ENCODE data around the gene RAB5IF. TPM values are rescaled to one million over a fixed set of nuclear protein-coding genes. Genes with fewer than 3 reads are reported as not detected.
"Not testable (repeated sequence)": the region's sequence is repeated elsewhere in the genome, so short reads cannot be mapped to it uniquely, and the experiment has no call there.

RAB5IF gene
- total RNA-seq, 2 experiments from 2014 or later = 92.8 to 94.1 TPM

DNA sequence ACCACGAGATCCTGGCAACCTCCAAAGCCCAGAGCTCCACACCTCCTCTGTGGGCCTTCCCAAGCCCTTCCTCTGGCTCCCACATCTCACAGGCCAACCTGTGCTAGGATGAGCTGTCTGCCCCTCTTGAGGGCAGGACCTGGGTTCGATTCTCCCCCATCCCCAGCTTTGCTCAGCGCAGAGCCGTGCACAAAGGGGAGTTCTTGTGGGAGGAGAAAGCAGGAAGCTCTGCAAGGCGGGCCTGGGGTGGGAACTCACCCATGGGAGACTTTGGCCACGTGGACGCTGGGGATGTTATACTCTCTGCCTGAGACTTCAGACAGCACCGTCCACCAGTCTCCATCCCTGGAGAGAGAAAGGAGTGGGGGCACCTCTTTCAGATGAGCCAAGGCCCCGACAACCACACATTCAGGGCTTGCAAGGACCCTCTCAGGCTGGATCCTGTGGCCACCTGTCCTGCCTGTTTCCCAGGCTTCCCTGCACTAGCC lies 27.8 kb downstream of the RAB5IF start:
- no peak overlapping the region for H3K27ac Mint-ChIP-seq
- ChIA-PET CTCF (interaction anchor here (0.8 kb wide), 1 partner anchor 11 kb away, joined by 4 read pairs; no protein-coding TSS in a partner anchor), POLR2A (interaction anchor here (7.3 kb wide), 1 partner anchor 13 kb away, joined by 75 read pairs; the partner anchor contains the start of gene SLA2)
- H3K9me3 Mint-ChIP-seq = no peaks in the 10 kb centered on the region
- H3K27me3 Mint-ChIP-seq = no peaks in the 10 kb centered on the region
- DNase-seq = no peak
- no peak overlapping the region for H3K4me3 Mint-ChIP-seq
- peaks cover 63% of the 10 kb centered on the region for H3K36me3 Mint-ChIP-seq (ENCODE audit: low read depth)
- H3K4me1 Mint-ChIP-seq = peaks cover 35% of the 10 kb centered on the region

DNA sequence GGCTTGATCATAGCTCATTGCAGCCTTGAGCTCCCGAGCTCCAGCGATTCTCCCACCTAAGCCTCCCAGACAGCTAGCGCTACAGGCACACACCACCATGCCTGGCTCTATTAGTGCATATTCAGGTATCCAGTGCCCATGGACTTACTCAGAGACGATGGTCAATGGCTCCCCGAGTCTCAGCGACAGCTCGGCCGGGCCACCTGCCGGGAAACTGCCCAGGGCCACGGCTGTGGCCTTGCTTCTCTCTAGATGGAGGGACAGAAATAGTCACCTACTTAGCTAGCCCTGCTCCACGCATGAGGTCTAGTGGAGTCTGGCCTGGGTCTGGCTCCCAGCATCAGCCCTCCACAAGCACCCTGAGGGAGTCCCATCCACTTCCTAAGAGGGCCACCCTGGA lies 28.8 kb downstream of the RAB5IF start:
- Mint-ChIP-seq H3K4me3 (no peak overlapping the region), H3K4me1 (peaks cover 33% of the 10 kb centered on the region), H3K27me3 (no peaks in the 10 kb centered on the region), H3K9me3 (no peaks in the 10 kb centered on the region), H3K36me3 (ENCODE audit: low read depth) (peaks cover 69% of the 10 kb centered on the region), H3K27ac (peak overlapping the region; percentile 2)
- POLR2A ChIA-PET = interaction anchor here (1.3 to 7.3 kb wide), 2 partner anchors 12 to 28 kb away, joined by 6 to 75 read pairs; partner anchors contain the start of gene SLA2
- CTCF ChIA-PET = no interaction called here
- no peak for DNase-seq

DNA sequence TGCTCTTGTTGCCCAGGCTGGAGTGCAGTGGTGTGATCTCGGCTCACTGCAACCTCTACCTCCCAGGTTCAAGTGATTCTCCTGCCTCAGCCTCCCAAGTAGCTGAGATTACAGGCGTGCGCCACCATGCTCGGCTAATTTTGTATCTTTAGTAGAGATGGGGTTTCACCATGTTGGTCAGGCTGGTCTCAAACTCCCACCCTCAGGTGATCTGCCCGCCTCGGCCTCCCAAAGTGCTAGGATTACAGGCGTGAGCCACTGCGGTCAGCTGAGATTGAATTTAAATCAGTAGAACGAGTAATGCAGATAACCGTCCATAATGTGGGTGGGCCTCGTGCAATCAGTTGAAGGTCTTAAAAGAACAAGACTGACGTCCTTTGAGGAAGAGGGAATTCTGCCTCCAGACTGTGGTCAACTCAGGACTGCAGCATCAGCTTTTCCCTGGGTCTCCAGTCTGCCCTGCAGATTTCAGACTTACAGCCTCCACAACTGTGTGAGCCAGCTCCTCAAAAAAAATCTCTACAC lies 33.4 kb downstream of the RAB5IF start:
- not testable (repeated sequence) for H3K4me3 Mint-ChIP-seq, DNase-seq, H3K27ac Mint-ChIP-seq, H3K27me3 Mint-ChIP-seq, H3K9me3 Mint-ChIP-seq
- CTCF ChIA-PET = interaction anchor here (0.6 kb wide), 1 partner anchor 9 kb away, joined by 3 read pairs; no protein-coding TSS in a partner anchor
- H3K36me3 Mint-ChIP-seq (ENCODE audit: low read depth) = peaks cover 70% of the 10 kb centered on the region
- POLR2A ChIA-PET = interaction anchor here (0.8 kb wide), 1 partner anchor 12 kb away, joined by 3 read pairs; no protein-coding TSS in a partner anchor
- H3K4me1 Mint-ChIP-seq = peaks cover 32% of the 10 kb centered on the region

DNA sequence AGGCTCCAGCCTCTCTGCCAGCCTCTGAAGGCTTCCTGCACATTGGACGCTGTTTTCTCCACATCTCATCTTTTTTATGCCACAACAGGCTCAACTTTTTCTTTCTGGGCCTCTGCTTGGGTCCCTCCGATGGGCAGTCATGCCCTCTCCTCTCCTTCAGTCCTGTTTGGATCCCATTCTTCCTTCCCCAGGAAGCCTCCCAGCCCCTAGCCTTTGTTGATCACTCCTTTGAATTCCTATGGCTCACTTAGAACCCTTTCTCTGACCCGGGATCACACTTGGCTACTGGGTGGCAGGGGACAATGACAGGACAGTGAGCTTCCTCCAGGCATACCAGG lies 35.9 kb downstream of the RAB5IF start:
- Mint-ChIP-seq H3K9me3 (no peaks in the 10 kb centered on the region), H3K4me1 (peaks cover 45% of the 10 kb centered on the region), H3K36me3 (ENCODE audit: low read depth) (peaks cover 75% of the 10 kb centered on the region), H3K27me3 (no peaks in the 10 kb centered on the region), H3K4me3 (no peak overlapping the region), H3K27ac (peak overlapping the region; percentile 75)
- ChIA-PET CTCF (interaction anchor here (0.6 kb wide), 1 partner anchor 438 kb away, joined by 3 read pairs; no protein-coding TSS in a partner anchor), POLR2A (interaction anchor here (5.0 kb wide), 1 partner anchor 29 kb away, joined by 32 read pairs; no protein-coding TSS in a partner anchor)
- no peak for DNase-seq

DNA sequence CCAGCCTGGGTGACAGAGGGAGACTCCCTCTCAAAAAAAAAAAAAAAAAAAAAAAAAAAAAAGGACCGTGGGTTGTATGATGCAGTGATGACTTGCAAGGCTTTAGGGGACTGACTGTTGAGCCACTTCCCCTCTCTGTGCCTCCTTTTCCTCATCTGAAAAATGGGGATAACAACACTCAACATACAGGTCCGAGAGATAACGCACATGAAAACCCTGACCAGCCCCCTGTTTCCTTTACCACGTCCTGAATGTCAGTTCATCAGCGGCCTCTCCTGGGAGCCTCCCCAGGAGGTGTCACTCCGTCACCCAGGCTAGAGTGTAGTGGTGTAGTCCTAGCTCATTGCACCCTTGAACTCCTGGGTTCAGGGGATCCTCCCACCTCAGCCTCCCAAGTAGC lies 36.6 kb downstream of the RAB5IF start:
- peak overlapping the region; percentile 47 for H3K4me3 Mint-ChIP-seq
- H3K36me3 Mint-ChIP-seq (ENCODE audit: low read depth) = peaks cover 72% of the 10 kb centered on the region
- DNase-seq = no peak
- POLR2A ChIA-PET = interaction anchor here (4.2 to 5.0 kb wide), 3 partner anchors 29 to 92 kb away, joined by 22 to 67 read pairs (median 32); partner anchors contain the start of gene RAB5IF
- H3K27me3 Mint-ChIP-seq = no peaks in the 10 kb centered on the region
- H3K4me1 Mint-ChIP-seq = peaks cover 49% of the 10 kb centered on the region
- CTCF ChIA-PET = interaction anchor here (0.6 to 1.4 kb wide), 4 partner anchors 29 to 439 kb away, joined by 3 to 4 read pairs (median 3); partner anchors contain the start of gene RAB5IF
- H3K9me3 Mint-ChIP-seq = no peaks in the 10 kb centered on the region
- H3K27ac Mint-ChIP-seq = peak overlapping the region; percentile 97

DNA sequence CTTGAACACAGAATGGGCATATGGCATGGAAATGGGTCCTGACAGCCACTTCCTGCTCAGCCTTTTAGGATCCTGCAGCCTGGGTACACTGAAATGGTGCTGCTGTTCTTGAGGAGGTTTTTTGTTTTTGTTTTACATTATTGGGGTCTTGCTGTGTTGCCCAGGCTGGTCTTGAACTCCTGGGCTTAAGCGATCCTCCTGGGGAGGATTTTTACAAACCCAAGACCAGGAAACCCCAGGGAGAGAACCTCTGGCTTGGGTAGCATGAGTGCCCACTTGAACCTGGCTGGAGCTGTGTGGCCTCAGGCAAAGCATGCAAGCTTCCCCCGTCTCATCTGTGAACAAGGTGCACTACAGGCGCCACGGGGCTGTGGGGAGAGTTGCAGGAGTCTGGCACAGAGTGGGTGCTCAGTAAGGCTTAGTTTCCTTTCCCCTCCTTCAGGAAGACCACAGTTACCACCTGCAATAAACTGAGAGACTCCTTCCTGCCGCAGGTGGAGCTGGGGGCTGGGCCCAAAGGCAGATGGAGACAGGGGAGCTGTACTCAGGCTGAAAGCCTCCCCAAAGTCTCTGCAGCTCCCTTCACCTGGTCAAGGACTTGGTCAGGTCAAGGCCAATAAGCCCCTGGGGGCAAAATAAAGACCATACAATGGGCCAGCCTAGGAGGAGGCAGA lies 38.6 kb downstream of the RAB5IF start:
- ChIA-PET POLR2A (interaction anchor here (0.6 to 5.8 kb wide), 18 partner anchors 12 to 213 kb away, joined by 3 to 75 read pairs (median 6); partner anchors contain the start of genes DSN1, RAB5IF and TGIF2), CTCF (interaction anchor here (0.5 to 1.5 kb wide), 6 partner anchors 11 to 506 kb away, joined by 3 to 7 read pairs (median 4); partner anchors contain the start of gene DSN1)
- no peaks in the 10 kb centered on the region for H3K9me3 Mint-ChIP-seq
- peaks cover 57% of the 10 kb centered on the region for H3K36me3 Mint-ChIP-seq (ENCODE audit: low read depth)
- peak; percentile 69 for DNase-seq
- H3K27me3 Mint-ChIP-seq = no peaks in the 10 kb centered on the region
- peak overlapping the region; percentile 97 for H3K27ac Mint-ChIP-seq
- peaks cover 49% of the 10 kb centered on the region for H3K4me1 Mint-ChIP-seq
- peak overlapping the region; percentile 96 for H3K4me3 Mint-ChIP-seq

DNA sequence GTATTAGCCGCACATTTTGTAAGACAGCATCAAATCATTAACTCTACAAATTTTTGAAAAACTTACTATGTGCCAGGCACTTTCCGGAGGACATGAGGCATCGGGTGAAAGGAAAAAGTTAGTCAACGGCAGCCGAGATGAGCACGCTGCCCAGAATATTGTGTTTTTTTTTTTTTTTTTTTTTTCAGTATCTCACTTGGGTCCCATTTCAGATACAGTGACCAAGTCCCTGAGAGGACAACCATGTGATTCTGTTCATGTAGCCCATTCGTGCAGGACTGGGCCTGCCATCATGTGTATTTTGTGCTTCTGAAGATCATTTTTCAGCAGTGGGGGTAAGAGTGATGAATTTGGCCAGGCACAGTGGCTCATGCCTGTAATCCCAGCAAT lies 39.1 kb downstream of the RAB5IF start:
- peak; percentile 49 for DNase-seq
- Mint-ChIP-seq H3K4me3 (peak overlapping the region; percentile 96), H3K27ac (peak overlapping the region; percentile 97), H3K9me3 (no peaks in the 10 kb centered on the region), H3K36me3 (ENCODE audit: low read depth) (peaks cover 54% of the 10 kb centered on the region), H3K27me3 (no peaks in the 10 kb centered on the region), H3K4me1 (peaks cover 49% of the 10 kb centered on the region)
- ChIA-PET CTCF (interaction anchor here (0.9 to 1.9 kb wide), 6 partner anchors 11 to 191 kb away, joined by 3 to 7 read pairs (median 5); partner anchors contain the start of gene DSN1), POLR2A (interaction anchor here (0.6 to 5.8 kb wide), 16 partner anchors 11 to 212 kb away, joined by 3 to 75 read pairs (median 8); partner anchors contain the start of genes DSN1 and RAB5IF)

DNA sequence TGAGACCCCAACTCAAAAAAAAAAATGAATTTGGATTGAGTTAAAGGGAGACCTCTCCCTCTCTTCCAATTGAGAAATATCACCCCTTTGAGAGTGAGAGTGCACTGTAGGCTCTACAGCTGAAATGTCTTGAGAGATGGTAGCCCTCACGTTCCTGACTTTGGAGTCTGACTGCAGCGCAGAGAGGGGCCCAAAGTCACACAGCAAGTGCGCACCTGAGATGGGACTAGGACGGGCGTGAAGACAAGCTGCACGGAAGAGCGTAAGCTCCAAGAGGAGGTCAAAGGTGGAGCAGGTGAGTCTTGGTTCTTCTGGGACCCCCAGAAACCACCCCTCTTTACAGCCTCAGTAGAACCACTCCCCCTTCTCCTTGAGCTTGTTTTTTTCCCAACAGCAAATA lies 39.8 kb downstream of the RAB5IF start:
- DNase-seq = no peak
- POLR2A ChIA-PET = interaction anchor here (0.8 to 5.8 kb wide), 25 partner anchors 11 to 534 kb away, joined by 3 to 75 read pairs (median 4); partner anchors contain the start of genes DSN1, MROH8, NDRG3 and RAB5IF
- no peaks in the 10 kb centered on the region for H3K9me3 Mint-ChIP-seq
- H3K27me3 Mint-ChIP-seq = no peaks in the 10 kb centered on the region
- peak overlapping the region; percentile 96 for H3K4me3 Mint-ChIP-seq
- peaks cover 49% of the 10 kb centered on the region for H3K4me1 Mint-ChIP-seq
- CTCF ChIA-PET = interaction anchor here (0.7 to 1.9 kb wide), 17 partner anchors 9 to 242 kb away, joined by 3 to 12 read pairs (median 5); partner anchors contain the start of genes DSN1, NDRG3 and RAB5IF
- H3K27ac Mint-ChIP-seq = peak overlapping the region; percentile 97
- peaks cover 48% of the 10 kb centered on the region for H3K36me3 Mint-ChIP-seq (ENCODE audit: low read depth)

DNA sequence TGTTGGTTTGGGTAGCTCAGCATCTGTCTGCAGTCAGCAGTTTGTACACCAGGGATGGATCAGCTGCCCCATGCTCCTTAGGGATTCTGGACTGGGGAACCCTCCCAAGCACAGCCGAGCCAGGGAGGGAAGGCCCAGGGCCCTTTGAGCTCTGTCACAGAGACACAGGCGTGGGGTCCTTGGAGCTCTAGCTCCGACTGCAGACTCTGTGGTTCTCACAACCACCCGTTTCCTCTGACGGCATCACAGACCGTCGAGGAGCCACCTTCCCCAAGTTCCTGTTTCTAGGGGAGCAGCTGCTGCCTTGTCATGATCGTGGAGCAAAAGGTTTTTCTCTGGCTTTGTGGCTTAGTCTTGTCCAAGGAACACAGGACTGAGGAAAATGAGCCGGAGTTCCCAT lies 40.4 kb downstream of the RAB5IF start, which contains the start of gene SLA2:
Gene SLA2 (minus strand): TSS at position 199 of the 400 bp plus-strand sequence. CDS start 4,861 bp downstream, outside the sequence.
- no peaks in the 10 kb centered on the region for H3K27me3 Mint-ChIP-seq
- H3K4me3 Mint-ChIP-seq = peak within 1 kb of the TSS; percentile 96
- ChIA-PET POLR2A (interaction anchor here (0.8 to 5.8 kb wide), 24 partner anchors 10 to 533 kb away, joined by 3 to 75 read pairs (median 4); partner anchors contain the start of genes DSN1, MROH8, NDRG3 and RAB5IF), CTCF (interaction anchor here (0.6 to 1.9 kb wide), 19 partner anchors 9 to 241 kb away, joined by 3 to 12 read pairs (median 5); partner anchors contain the start of genes DSN1, NDRG3 and RAB5IF)
- peaks cover 49% of the 10 kb centered on the region for H3K4me1 Mint-ChIP-seq
- peaks cover 43% of the 10 kb centered on the region for H3K36me3 Mint-ChIP-seq (ENCODE audit: low read depth)
- H3K27ac Mint-ChIP-seq = peak within 1 kb of the TSS; percentile 97
- DNase-seq = peak; percentile 82
- H3K9me3 Mint-ChIP-seq = no peaks in the 10 kb centered on the region

DNA sequence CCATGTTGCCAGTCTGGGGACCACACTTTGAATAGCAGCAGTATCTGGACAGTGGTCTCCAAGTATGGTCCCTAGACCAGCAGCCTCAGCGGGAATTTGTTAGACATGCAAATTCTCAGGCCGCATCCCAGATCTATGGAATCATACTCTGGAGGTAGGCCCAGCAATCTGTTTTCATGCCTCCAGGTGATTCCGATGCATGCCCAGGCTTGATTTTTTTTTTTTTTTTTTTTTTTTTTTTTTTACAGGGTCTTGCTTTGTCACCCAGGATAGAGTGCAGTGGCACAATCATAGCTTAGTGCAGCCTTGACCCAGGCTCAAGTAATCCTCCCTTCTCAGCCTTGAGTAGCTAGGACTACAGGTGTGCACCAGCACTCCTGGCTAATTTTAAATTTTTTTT lies 41.1 kb downstream of the RAB5IF start:
- Mint-ChIP-seq H3K4me3 (peak overlapping the region; percentile 96), H3K9me3 (no peaks in the 10 kb centered on the region), H3K4me1 (peaks cover 42% of the 10 kb centered on the region), H3K36me3 (ENCODE audit: low read depth) (peaks cover 36% of the 10 kb centered on the region), H3K27ac (peak overlapping the region; percentile 97), H3K27me3 (no peaks in the 10 kb centered on the region)
- ChIA-PET POLR2A (interaction anchor here (1.1 to 5.8 kb wide), 10 partner anchors 9 to 449 kb away, joined by 3 to 75 read pairs (median 10); partner anchors contain the start of genes NDRG3, RAB5IF, RBL1 and TGIF2), CTCF (interaction anchor here (0.7 to 1.9 kb wide), 14 partner anchors 9 to 181 kb away, joined by 3 to 12 read pairs (median 5); partner anchors contain the start of genes DSN1 and NDRG3)
- DNase-seq = no peak

DNA sequence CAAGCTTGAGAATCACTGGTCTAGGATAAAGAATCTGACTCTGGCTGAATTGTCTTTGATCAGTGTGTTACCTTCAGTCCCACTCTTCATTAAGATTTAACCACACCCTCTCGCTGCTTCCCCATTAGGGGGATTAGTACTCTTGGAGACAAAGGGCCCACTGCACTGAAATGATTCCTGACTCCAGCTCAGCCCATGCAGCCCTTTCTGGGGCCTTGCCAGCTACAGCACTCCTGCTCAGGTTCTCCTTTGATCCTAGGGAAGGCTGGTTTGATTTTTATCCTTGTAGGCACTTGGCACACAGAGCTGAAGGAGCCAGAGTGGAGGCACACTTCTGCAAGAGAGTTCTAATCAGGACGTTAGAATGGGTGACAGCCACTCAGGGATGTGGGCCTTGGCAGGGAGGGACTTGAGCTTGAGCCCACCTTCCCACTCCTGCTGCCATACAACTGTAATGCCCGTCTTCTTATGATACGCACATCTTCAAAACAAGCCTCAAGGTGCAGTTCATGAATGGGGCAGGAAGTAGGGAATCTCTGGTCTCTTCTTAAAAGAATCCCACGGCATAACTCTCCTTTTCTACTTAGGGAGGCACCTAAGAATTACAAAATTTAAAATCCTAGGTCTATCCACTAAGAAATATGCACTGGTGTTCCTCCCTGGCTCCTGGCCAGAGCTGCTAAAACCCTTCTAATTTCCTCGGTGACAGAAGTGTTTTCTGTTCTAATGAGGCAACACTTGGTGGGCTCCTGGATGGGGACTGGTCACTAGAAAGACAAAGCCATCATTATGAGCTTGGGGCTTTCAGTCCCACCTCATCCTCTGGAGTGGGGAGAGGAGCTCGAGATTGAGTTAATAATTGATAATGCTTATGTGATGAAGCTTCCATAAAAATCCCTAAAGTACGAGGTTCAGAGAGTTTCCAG lies 41.9 kb downstream of the RAB5IF start:
- ChIA-PET POLR2A (interaction anchor here (1.2 to 5.8 kb wide), 3 partner anchors 9 to 42 kb away, joined by 6 to 75 read pairs (median 57); partner anchors contain the start of gene RAB5IF), CTCF (interaction anchor here (0.5 to 1.9 kb wide), 4 partner anchors 42 to 161 kb away, joined by 3 to 8 read pairs (median 4); partner anchors contain the start of gene RAB5IF)
- H3K4me1 Mint-ChIP-seq = peaks cover 36% of the 10 kb centered on the region
- H3K9me3 Mint-ChIP-seq = no peaks in the 10 kb centered on the region
- no peaks in the 10 kb centered on the region for H3K27me3 Mint-ChIP-seq
- peak overlapping the region; percentile 61 for H3K27ac Mint-ChIP-seq
- peak overlapping the region; percentile 21 for H3K4me3 Mint-ChIP-seq
- H3K36me3 Mint-ChIP-seq (ENCODE audit: low read depth) = peaks cover 31% of the 10 kb centered on the region
- DNase-seq = no peak

Data from activated CD4-positive, alpha-beta memory T cell treated with anti-CD3 and anti-CD28 coated beads, Interleukin-2, amount 10 ng/mL, durations not matched to agents 7 days and 5 days (primary cell).